H1 (cell line): ENCODE measurements around the gene OST4.
"Not testable (repeated sequence)": the region's sequence is repeated elsewhere in the genome, so short reads cannot be mapped to it uniquely, and the experiment has no call there.

Source experiments
- CHD2 ChIP-seq: IDR thresholded peaks from 2 replicates; pipeline ENCODE4 v1.6.1; 2012; ENCODE audit warnings: low read length, improper control_type of control experiment
- EZH2 ChIP-seq: fragments of 200-600 bp; sonication (generic); IDR thresholded peaks from 2 replicates; pipeline ENCODE4 v1.7.1; 2012; ENCODE audit warnings: low read depth, mild to moderate bottlenecking, moderate library complexity, low read length, inconsistent platforms; ENCODE audit not compliant: severe bottlenecking
- JUND ChIP-seq: IDR thresholded peaks from 2 replicates; pipeline ENCODE4 v1.6.1; 2011; ENCODE audit warnings: mild to moderate bottlenecking, improper control_type of control experiment, low read length
- RNF2 ChIP-seq: fragments of 200-900, 300-1000 bp; sonication (generic); IDR thresholded peaks from 2 replicates; pipeline ENCODE4 v1.7.1; 2016; ENCODE audit warnings: borderline replicate concordance, low read depth, mild to moderate bottlenecking, antibody characterized with exemption, low read length; ENCODE audit not compliant: poor library complexity, severe bottlenecking; ENCODE audit errors: missing control alignments
- RXRA ChIP-seq: IDR thresholded peaks from 2 replicates; pipeline ENCODE4 v1.6.1; 2011; ENCODE audit warnings: low read depth, mild to moderate bottlenecking, low read length, moderate library complexity; ENCODE audit not compliant: insufficient read depth
- TF ChIP-seq, protein P1 (sequence below): IDR thresholded peaks from 2 replicates; pipeline ENCODE4 v1.6.1; 2012; ENCODE audit warnings: inconsistent platforms
- TF ChIP-seq, protein P2 (sequence below), 3 experiments: IDR thresholded peaks; 1 replicate in 2 of 3; 2 replicates in 1 of 3; pipeline versions ENCODE4 v1.5.1 to v1.6.1; 2011; ENCODE audit warnings: low read length in 3 of 3, mild to moderate bottlenecking in 3 of 3, inconsistent platforms in 2 of 3, low read depth in 1 of 3, moderate library complexity in 1 of 3; ENCODE audit not compliant: insufficient read depth in 1 of 3; ENCODE audit errors: control extremely low read depth in 1 of 3

- TF ChIP-seq JUND, CHD2, EZH2, RNF2, RXRA: not testable (repeated sequence)
- TF ChIP-seq, protein P1, sequence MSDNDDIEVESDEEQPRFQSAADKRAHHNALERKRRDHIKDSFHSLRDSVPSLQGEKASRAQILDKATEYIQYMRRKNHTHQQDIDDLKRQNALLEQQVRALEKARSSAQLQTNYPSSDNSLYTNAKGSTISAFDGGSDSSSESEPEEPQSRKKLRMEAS, result not testable (repeated sequence)
- TF ChIP-seq, protein P2, sequence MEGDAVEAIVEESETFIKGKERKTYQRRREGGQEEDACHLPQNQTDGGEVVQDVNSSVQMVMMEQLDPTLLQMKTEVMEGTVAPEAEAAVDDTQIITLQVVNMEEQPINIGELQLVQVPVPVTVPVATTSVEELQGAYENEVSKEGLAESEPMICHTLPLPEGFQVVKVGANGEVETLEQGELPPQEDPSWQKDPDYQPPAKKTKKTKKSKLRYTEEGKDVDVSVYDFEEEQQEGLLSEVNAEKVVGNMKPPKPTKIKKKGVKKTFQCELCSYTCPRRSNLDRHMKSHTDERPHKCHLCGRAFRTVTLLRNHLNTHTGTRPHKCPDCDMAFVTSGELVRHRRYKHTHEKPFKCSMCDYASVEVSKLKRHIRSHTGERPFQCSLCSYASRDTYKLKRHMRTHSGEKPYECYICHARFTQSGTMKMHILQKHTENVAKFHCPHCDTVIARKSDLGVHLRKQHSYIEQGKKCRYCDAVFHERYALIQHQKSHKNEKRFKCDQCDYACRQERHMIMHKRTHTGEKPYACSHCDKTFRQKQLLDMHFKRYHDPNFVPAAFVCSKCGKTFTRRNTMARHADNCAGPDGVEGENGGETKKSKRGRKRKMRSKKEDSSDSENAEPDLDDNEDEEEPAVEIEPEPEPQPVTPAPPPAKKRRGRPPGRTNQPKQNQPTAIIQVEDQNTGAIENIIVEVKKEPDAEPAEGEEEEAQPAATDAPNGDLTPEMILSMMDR (IDR thresholded peaks at IDR 0.05; ENCODE audit: control extremely low read depth in 1 of 3, insufficient read depth in 1 of 3, low read depth in 1 of 3, low read length in 3 of 3), result not testable (repeated sequence)
Measured at GRCh38 chr2:27119330-27119670, 47.8 kb upstream of the OST4 start.
